H1 (cell line): Measurements from ENCODE around the gene TBCD.

Experiments used
- EZH2 ChIP-seq: fragments of 200-600 bp; sonication (generic); IDR thresholded peaks from 2 replicates; pipeline ENCODE4 v1.7.1; 2012; ENCODE audit warnings: low read depth, mild to moderate bottlenecking, moderate library complexity, low read length, inconsistent platforms; ENCODE audit not compliant: severe bottlenecking
- PHF8 ChIP-seq: fragments of 200-600 bp; sonication (generic); conservative IDR thresholded peaks from 2 replicates; pipeline ENCODE4 v1.7.1; 2012; ENCODE audit warnings: low read depth, mild to moderate bottlenecking, inconsistent platforms, low read length, moderate library complexity
- POLR2A ChIP-seq, 2 experiments: IDR thresholded peaks; 1 replicate in 1 of 2; 2 replicates in 1 of 2; pipeline ENCODE4 v1.6.1; 2011; ENCODE audit warnings: low read depth in 2 of 2, low read length in 2 of 2, mild to moderate bottlenecking in 2 of 2; ENCODE audit errors: control extremely low read depth in 1 of 2
- POLR2AphosphoS5 ChIP-seq: IDR thresholded peaks from 2 replicates; pipeline ENCODE4 v1.6.1; 2011; ENCODE audit warnings: low read depth, low read length
- SUZ12 ChIP-seq: fragments of 200-600 bp; sonication (generic); IDR thresholded peaks from 2 replicates; pipeline ENCODE4 v1.6.1; 2012; ENCODE audit warnings: mild to moderate bottlenecking, inconsistent platforms, low read length, moderate library complexity, mixed read lengths
- TF ChIP-seq, protein P1 (sequence below), 3 experiments: IDR thresholded peaks; 1 replicate in 2 of 3; 2 replicates in 1 of 3; pipeline versions ENCODE4 v1.5.1 to v1.6.1; 2011; ENCODE audit warnings: low read length in 3 of 3, mild to moderate bottlenecking in 3 of 3, inconsistent platforms in 2 of 3, low read depth in 1 of 3, moderate library complexity in 1 of 3; ENCODE audit not compliant: insufficient read depth in 1 of 3; ENCODE audit errors: control extremely low read depth in 1 of 3
- TF ChIP-seq, protein P2 (sequence below): IDR thresholded peaks from 2 replicates; pipeline ENCODE4 v1.6.1; 2012; ENCODE audit warnings: inconsistent platforms

DNA sequence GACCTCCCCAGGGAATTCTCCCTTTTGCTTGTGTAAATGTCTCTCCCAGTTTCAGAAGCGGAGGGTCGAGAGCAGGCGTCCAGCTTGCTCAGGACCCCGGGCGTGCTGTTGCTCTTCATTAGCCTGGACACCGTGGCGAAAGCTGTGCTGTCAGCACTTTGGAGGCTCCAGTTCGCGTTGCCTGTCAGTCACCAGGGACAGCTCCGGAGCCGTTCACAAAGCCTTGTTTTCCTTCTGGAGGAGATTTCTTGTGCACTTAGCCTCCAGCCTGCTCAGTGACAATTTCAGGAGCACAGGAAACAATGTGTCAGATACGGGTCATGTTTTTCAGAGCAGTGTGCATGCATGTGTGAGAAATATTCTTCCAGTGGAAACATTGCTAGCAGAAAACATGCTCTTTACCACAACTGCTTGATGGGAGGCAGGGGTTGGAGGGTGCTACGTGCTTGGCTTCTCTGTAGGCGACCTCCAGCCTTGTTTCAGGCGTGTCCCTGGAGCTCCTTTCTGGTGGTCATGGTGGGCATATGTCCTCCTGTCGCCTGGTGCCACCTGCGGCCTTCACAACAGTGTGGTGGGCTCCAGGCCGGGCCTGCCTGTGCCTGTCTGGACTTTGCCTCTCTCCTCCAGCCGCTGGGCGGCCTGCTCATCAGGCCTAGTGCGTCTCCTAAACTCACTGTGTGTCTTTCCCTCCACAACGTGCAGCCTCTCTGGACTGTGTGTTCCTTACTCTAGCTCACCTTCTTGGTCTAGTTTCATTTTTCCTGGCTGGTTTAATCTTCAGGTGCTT is 59.0 kb downstream of the TBCD start:
- TF ChIP-seq, protein P1, sequence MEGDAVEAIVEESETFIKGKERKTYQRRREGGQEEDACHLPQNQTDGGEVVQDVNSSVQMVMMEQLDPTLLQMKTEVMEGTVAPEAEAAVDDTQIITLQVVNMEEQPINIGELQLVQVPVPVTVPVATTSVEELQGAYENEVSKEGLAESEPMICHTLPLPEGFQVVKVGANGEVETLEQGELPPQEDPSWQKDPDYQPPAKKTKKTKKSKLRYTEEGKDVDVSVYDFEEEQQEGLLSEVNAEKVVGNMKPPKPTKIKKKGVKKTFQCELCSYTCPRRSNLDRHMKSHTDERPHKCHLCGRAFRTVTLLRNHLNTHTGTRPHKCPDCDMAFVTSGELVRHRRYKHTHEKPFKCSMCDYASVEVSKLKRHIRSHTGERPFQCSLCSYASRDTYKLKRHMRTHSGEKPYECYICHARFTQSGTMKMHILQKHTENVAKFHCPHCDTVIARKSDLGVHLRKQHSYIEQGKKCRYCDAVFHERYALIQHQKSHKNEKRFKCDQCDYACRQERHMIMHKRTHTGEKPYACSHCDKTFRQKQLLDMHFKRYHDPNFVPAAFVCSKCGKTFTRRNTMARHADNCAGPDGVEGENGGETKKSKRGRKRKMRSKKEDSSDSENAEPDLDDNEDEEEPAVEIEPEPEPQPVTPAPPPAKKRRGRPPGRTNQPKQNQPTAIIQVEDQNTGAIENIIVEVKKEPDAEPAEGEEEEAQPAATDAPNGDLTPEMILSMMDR (IDR thresholded peaks at IDR 0.05; ENCODE audit: control extremely low read depth in 1 of 3, insufficient read depth in 1 of 3, low read depth in 1 of 3, low read length in 3 of 3) = no peak
- TF ChIP-seq PHF8 (no peak), POLR2A (IDR thresholded peaks at IDR 0.05; ENCODE audit: control extremely low read depth in 1 of 2, low read depth in 2 of 2, low read length in 2 of 2) (no peak), EZH2 (no peak), POLR2AphosphoS5 (no peak), SUZ12 (no peak)
- TF ChIP-seq, protein P2, sequence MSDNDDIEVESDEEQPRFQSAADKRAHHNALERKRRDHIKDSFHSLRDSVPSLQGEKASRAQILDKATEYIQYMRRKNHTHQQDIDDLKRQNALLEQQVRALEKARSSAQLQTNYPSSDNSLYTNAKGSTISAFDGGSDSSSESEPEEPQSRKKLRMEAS = no peak
